ENCODE results near the gene MRPS11. TPM values are rescaled to one million over a fixed set of nuclear protein-coding genes. Genes with fewer than 3 reads are reported as not detected.

The MRPS11 gene
- total and polyA plus RNA-seq, 10 of the 15 experiments (the other 5 are each of a cell fraction or from before 2014, with no cell fraction given), result 37.1 to 148 (median 68.7) TPM

- SMC1A ChIA-PET (ENCODE audit: uncharacterized antibody, unreplicated experiment), result no interaction called here
- Histone ChIP-seq H3K4me3 (no peak overlapping the region), H3K36me3 (ENCODE audit: control insufficient read depth in 2 of 2, insufficient read depth in 2 of 2, low read length in 1 of 2) (no peaks in the 10 kb centered on the region), H3K9me3 (replicated peaks; ENCODE audit: control insufficient read depth, insufficient read depth, low read length) (no peaks in the 10 kb centered on the region), H2AFZ (ENCODE audit: control insufficient read depth, low read depth, low read length) (no peak overlapping the region), H3K27ac (ENCODE audit: control insufficient read depth, insufficient read depth) (no peak overlapping the region), H3K4me1 (ENCODE audit: control insufficient read depth, insufficient read depth, low read length) (peaks cover 12% of the 10 kb centered on the region), H3K79me2 (ENCODE audit: control insufficient read depth, insufficient read depth, low read length) (no peaks in the 10 kb centered on the region), H3K9ac (ENCODE audit: control insufficient read depth, insufficient read depth, low read length) (no peak overlapping the region), H3K27me3 (replicated peaks in 1 of 2; ENCODE audit: control insufficient read depth in 2 of 2, insufficient read depth in 2 of 2, low read length in 1 of 2) (no peaks in the 10 kb centered on the region), H4K20me1 (ENCODE audit: control insufficient read depth, insufficient read depth) (no peaks in the 10 kb centered on the region), H3K4me2 (ENCODE audit: control insufficient read depth, insufficient read depth) (no peak overlapping the region)
- POLR2A ChIA-PET, result no interaction called here
- WGBS (ENCODE audit: insufficient coverage, insufficient replicate concordance, low lambda C conversion rate, missing lambda C conversion rate), result 43% methylated on average over 5 of the region's 5 CpGs
- CTCF ChIA-PET, result no interaction called here
- BruUV-seq (replicated peaks), result no TSS peak
- RAD21 ChIA-PET (ENCODE audit: unreplicated experiment), result no interaction called here
- no peak for FAIRE-seq
- in situ Hi-C loops (cut with MboI), result no loop called here
- no peak for ATAC-seq
- intact Hi-C loops (cut with micrococcal nuclease; ENCODE audit: unreplicated experiment), result no loop called here
- DNase-seq (ENCODE audit: low read depth, low spot score), result no peak
- TF ChIP-seq ZNF384 (IDR thresholded peaks at IDR 0.05; ENCODE audit: borderline replicate concordance, low read depth, low read length), result no peak
- TF ChIP-seq NRF1 (conservative IDR thresholded peaks at IDR 0.05; ENCODE audit: low read depth, low read length), result no peak
- TF ChIP-seq, protein P1, sequence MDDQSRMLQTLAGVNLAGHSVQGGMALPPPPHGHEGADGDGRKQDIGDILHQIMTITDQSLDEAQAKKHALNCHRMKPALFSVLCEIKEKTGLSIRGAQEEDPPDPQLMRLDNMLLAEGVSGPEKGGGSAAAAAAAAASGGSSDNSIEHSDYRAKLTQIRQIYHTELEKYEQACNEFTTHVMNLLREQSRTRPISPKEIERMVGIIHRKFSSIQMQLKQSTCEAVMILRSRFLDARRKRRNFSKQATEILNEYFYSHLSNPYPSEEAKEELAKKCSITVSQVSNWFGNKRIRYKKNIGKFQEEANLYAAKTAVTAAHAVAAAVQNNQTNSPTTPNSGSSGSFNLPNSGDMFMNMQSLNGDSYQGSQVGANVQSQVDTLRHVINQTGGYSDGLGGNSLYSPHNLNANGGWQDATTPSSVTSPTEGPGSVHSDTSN (IDR thresholded peaks at IDR 0.05; ENCODE audit: insufficient replicate concordance, low read depth, low read length), result no peak
- no peak for TF ChIP-seq EP300 (IDR thresholded peaks at IDR 0.05; ENCODE audit: borderline replicate concordance in 1 of 2, control insufficient read depth in 1 of 2, low read depth in 2 of 2, low read length in 2 of 2)
- TF ChIP-seq CBFB (IDR thresholded peaks at IDR 0.05; ENCODE audit: low read depth), result no peak
- TF ChIP-seq RELB (IDR thresholded peaks at IDR 0.05; ENCODE audit: low read depth), result no peak
- TF ChIP-seq DPF2 (IDR thresholded peaks at IDR 0.05), result no peak
- TF ChIP-seq ATF2 (IDR thresholded peaks at IDR 0.05; ENCODE audit: low read length), result no peak
- TF ChIP-seq ZNF622 (IDR thresholded peaks at IDR 0.05), result no peak
- TF ChIP-seq PAX5 (IDR thresholded peaks at IDR 0.05; ENCODE audit: borderline replicate concordance, low read depth, low read length), result no peak
- TF ChIP-seq NBN (IDR thresholded peaks at IDR 0.05), result no peak
- TF ChIP-seq PRDM15 (CRISPR knock-in tag; IDR thresholded peaks at IDR 0.05), result no peak
- TF ChIP-seq, protein P2, sequence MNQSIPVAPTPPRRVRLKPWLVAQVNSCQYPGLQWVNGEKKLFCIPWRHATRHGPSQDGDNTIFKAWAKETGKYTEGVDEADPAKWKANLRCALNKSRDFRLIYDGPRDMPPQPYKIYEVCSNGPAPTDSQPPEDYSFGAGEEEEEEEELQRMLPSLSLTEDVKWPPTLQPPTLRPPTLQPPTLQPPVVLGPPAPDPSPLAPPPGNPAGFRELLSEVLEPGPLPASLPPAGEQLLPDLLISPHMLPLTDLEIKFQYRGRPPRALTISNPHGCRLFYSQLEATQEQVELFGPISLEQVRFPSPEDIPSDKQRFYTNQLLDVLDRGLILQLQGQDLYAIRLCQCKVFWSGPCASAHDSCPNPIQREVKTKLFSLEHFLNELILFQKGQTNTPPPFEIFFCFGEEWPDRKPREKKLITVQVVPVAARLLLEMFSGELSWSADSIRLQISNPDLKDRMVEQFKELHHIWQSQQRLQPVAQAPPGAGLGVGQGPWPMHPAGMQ (IDR thresholded peaks at IDR 0.05; ENCODE audit: borderline replicate concordance), result no peak
- no peak for TF ChIP-seq ZZZ3 (IDR thresholded peaks at IDR 0.05; ENCODE audit: control insufficient read depth, insufficient read length, low read depth)
- no peak for TF ChIP-seq SUPT20H (IDR thresholded peaks at IDR 0.05; ENCODE audit: borderline replicate concordance, control insufficient read depth, low read depth, low read length)
- TF ChIP-seq FOS (IDR thresholded peaks at IDR 0.05; ENCODE audit: borderline replicate concordance, extremely low read depth, insufficient read length), result no peak
Measured at GRCh38 chr15:88513195-88513594, 45.7 kb downstream of the MRPS11 start.
